Neural crest cell (in vitro differentiated cells): ENCODE measurements around the gene PSMC1. TPM values are rescaled to one million over a fixed set of nuclear protein-coding genes. Genes with fewer than 3 reads are reported as not detected.
"Not testable (repeated sequence)": the region's sequence is repeated elsewhere in the genome, so short reads cannot be mapped to it uniquely, and the experiment has no call there.

ENCODE experiments used
- DNase-seq: peaks from one replicate; pipeline ENCODE4 v3.0.0; 2021; ENCODE audit warnings: low read depth, mixed read lengths, low spot score
- H3K27ac Mint-ChIP-seq: one replicate; pipeline ENCODE4 v1.8.0; 2021; ENCODE audit warnings: mild to moderate bottlenecking, mixed read lengths; ENCODE audit not compliant: unreplicated experiment
- H3K27me3 Mint-ChIP-seq: 2 replicates; pipeline ENCODE4 v1.8.0; 2021; ENCODE audit warnings: low read depth, mild to moderate bottlenecking, mixed read lengths
- H3K36me3 Mint-ChIP-seq: 2 replicates; pipeline ENCODE4 v1.8.0; 2021; ENCODE audit warnings: low read depth, mild to moderate bottlenecking, mixed read lengths
- H3K4me1 Mint-ChIP-seq: 2 replicates; pipeline ENCODE4 v1.8.0; 2021; ENCODE audit warnings: mixed read lengths
- H3K4me3 Mint-ChIP-seq: one replicate; pipeline ENCODE4 v1.8.0; 2021; ENCODE audit warnings: mild to moderate bottlenecking, mixed read lengths
- H3K9me3 Mint-ChIP-seq: 2 replicates; pipeline ENCODE4 v1.8.0; 2021; ENCODE audit warnings: mixed read lengths
- CTCF ChIP-seq: fragments of 200-600 bp; sonication (generic); conservative IDR thresholded peaks from 2 replicates; pipeline ENCODE4 v1.5.0; 2021; ENCODE audit warnings: antibody characterized with exemption, mild to moderate bottlenecking
- long read RNA-seq: library from polyadenylated mRNA; unstranded; transcript quantifications from one replicate; pipeline ENCODE4 v2.0.0, GENCODE V29; 2020
- total RNA-seq: library from RNA; stranded (reverse); gene quantifications from 2 replicates; pipeline ENCODE4 v1.2.1, GENCODE V29; 2021

Gene PSMC1
- 105 and 114 TPM in 2 replicates for total RNA-seq
- long read RNA-seq, full-length matches to known transcripts = 471 of 503 reads
- long read RNA-seq, partial matches to known transcripts = 18 of 503 reads
- long read RNA-seq, other reads (novel, unspliced or antisense) = 14 of 503 reads

GRCh38 chr14:90256354-90257131 is at the start of gene PSMC1:
TSS of gene PSMC1 (plus strand) at chr14:90256553. CDS start at chr14:90256598, 45 bp downstream.
- Mint-ChIP-seq H3K27ac (peak within 1 kb of the TSS; percentile 96), H3K27me3 (peaks cover 36% of the 10 kb centered on the region), H3K4me3 (peak within 1 kb of the TSS; percentile 95), H3K9me3 (no peaks in the 10 kb centered on the region), H3K36me3 (peaks cover 15% of the 10 kb centered on the region), H3K4me1 (peaks cover 29% of the 10 kb centered on the region)
- TF ChIP-seq CTCF = no peak
- peak; percentile 87 for DNase-seq

GRCh38 chr14:90213099-90213748 is 43.1 kb upstream of the PSMC1 start:
- no peaks in the 10 kb centered on the region for H3K4me1 Mint-ChIP-seq
- peaks cover 6% of the 10 kb centered on the region for H3K9me3 Mint-ChIP-seq
- peaks cover 2% of the 10 kb centered on the region for H3K36me3 Mint-ChIP-seq
- peaks cover 32% of the 10 kb centered on the region for H3K27me3 Mint-ChIP-seq
- no peak for DNase-seq
- H3K4me3 Mint-ChIP-seq = no peak overlapping the region
- TF ChIP-seq CTCF = no peak
- H3K27ac Mint-ChIP-seq = no peak overlapping the region

- no peak overlapping the region for H3K4me3 Mint-ChIP-seq
- TF ChIP-seq CTCF = no peak
- peaks cover 36% of the 10 kb centered on the region for H3K27me3 Mint-ChIP-seq
- no peak overlapping the region for H3K27ac Mint-ChIP-seq
- no peaks in the 10 kb centered on the region for H3K4me1 Mint-ChIP-seq
- peaks cover 9% of the 10 kb centered on the region for H3K9me3 Mint-ChIP-seq
- no peak for DNase-seq
- H3K36me3 Mint-ChIP-seq = no peaks in the 10 kb centered on the region
Measured at GRCh38 chr14:90228478-90228877, 27.9 kb upstream of the PSMC1 start.

- H3K4me3 Mint-ChIP-seq, H3K9me3 Mint-ChIP-seq, DNase-seq, H3K4me1 Mint-ChIP-seq, H3K27ac Mint-ChIP-seq, H3K36me3 Mint-ChIP-seq: not testable (repeated sequence)
- peaks cover 35% of the 10 kb centered on the region for H3K27me3 Mint-ChIP-seq
Measured at GRCh38 chr14:90229942-90230341, 26.4 kb upstream of the PSMC1 start.

GRCh38 chr14:90235179-90235976 is 21.0 kb upstream of the PSMC1 start:
- H3K4me1 Mint-ChIP-seq = no peaks in the 10 kb centered on the region
- peak; percentile 81 for DNase-seq
- H3K27ac Mint-ChIP-seq = no peak overlapping the region
- H3K27me3 Mint-ChIP-seq = peaks cover 33% of the 10 kb centered on the region
- peaks cover 12% of the 10 kb centered on the region for H3K9me3 Mint-ChIP-seq
- peak; percentile 99 for TF ChIP-seq CTCF
- no peak overlapping the region for H3K4me3 Mint-ChIP-seq
- H3K36me3 Mint-ChIP-seq = peaks cover 5% of the 10 kb centered on the region
